WERI-Rb-1 (cell line): Measurements from ENCODE around the gene DRD4.
"Not testable (repeated sequence)": the region's sequence is repeated elsewhere in the genome, so short reads cannot be mapped to it uniquely, and the experiment has no call there.

Experiments used
- DNase-seq: peaks from one replicate; pipeline ENCODE4 v3.0.0-alpha.2; 2020
- H3K27ac ChIP-seq: fragments of 250-450 bp; sonication (Bioruptor Pico); 2 replicates; pipeline ENCODE4 v1.5.1; 2020; ENCODE audit warnings: mild to moderate bottlenecking, moderate library complexity
- H3K27me3 ChIP-seq: fragments of 250-450 bp; sonication (Bioruptor Pico); 2 replicates; pipeline ENCODE4 v1.5.1; 2021; ENCODE audit warnings: mild to moderate bottlenecking, low read depth, moderate library complexity; ENCODE audit not compliant: insufficient read depth, severe bottlenecking
- H3K36me3 ChIP-seq: fragments of 250-450 bp; sonication (Bioruptor Pico); 2 replicates; pipeline ENCODE4 v1.5.1; 2020; ENCODE audit warnings: mild to moderate bottlenecking, moderate library complexity
- H3K4me3 ChIP-seq: 2 replicates; pipeline ENCODE4 v1.5.1; 2011; ENCODE audit warnings: low read depth, mild to moderate bottlenecking, control low read depth, low read length
- H3K9me3 ChIP-seq: fragments of 250-450 bp; sonication (Bioruptor Pico); 2 replicates; pipeline ENCODE4 v1.5.1; 2021; ENCODE audit warnings: mild to moderate bottlenecking, moderate library complexity; ENCODE audit not compliant: severe bottlenecking
- TF ChIP-seq, protein P1 (sequence below): IDR thresholded peaks from 2 replicates; pipeline ENCODE4 v1.5.1; 2011; ENCODE audit warnings: low read depth, mild to moderate bottlenecking, control low read depth, inconsistent platforms, low read length

DRD4 gene

DNA sequence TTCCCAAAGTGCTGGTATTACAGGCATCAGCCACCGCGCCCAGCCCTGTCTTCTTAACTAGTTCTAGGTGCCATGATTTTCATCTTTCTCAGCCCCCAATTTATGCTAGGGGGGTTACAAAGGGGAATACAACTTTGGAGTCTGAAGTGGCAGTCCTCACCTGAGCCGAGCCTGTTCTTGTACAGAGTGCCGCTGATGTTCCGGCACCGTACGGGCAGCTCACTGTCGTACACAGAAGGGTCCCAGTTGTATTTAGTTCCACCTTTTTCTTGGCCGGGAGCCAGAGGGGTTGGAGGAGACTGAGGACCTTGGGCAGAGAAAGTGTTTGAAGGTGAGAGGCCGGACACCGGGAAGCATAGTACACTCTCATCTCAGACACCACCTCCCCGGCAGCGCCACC is 50.7 kb downstream of the DRD4 start:
- TF ChIP-seq, protein P1, sequence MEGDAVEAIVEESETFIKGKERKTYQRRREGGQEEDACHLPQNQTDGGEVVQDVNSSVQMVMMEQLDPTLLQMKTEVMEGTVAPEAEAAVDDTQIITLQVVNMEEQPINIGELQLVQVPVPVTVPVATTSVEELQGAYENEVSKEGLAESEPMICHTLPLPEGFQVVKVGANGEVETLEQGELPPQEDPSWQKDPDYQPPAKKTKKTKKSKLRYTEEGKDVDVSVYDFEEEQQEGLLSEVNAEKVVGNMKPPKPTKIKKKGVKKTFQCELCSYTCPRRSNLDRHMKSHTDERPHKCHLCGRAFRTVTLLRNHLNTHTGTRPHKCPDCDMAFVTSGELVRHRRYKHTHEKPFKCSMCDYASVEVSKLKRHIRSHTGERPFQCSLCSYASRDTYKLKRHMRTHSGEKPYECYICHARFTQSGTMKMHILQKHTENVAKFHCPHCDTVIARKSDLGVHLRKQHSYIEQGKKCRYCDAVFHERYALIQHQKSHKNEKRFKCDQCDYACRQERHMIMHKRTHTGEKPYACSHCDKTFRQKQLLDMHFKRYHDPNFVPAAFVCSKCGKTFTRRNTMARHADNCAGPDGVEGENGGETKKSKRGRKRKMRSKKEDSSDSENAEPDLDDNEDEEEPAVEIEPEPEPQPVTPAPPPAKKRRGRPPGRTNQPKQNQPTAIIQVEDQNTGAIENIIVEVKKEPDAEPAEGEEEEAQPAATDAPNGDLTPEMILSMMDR, result no peak
- Histone ChIP-seq H3K27me3 (no peaks in the 10 kb centered on the region), H3K36me3 (peaks cover 73% of the 10 kb centered on the region), H3K27ac (no peak overlapping the region), H3K9me3 (no peaks in the 10 kb centered on the region), H3K4me3 (no peak overlapping the region)
- no peak for DNase-seq

DNA sequence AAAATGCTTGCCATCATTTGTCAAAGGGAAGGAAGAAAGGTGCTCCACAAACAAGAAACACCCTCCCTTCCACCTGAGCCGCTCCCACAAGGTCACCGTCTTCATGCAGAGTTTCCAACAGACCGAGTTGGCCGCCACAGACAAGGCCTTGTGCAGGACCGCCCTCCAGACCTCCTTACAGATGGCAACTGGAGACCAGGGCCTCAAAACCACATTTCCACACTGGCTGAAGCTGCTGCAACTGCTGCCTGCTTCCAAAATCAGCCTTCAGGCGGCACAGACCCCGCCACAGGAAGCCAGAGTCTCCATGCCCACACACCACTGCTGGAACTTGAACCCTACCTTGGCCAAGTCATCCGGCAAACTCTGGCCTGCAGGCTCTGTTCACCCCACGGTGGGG is 51.6 kb downstream of the DRD4 start:
- TF ChIP-seq, protein P1, result no peak
- H3K27ac ChIP-seq, result no peak overlapping the region
- no peaks in the 10 kb centered on the region for H3K27me3 ChIP-seq
- H3K9me3 ChIP-seq, result no peaks in the 10 kb centered on the region
- no peak overlapping the region for H3K4me3 ChIP-seq
- H3K36me3 ChIP-seq, result peaks cover 64% of the 10 kb centered on the region
- DNase-seq, result no peak

DNA sequence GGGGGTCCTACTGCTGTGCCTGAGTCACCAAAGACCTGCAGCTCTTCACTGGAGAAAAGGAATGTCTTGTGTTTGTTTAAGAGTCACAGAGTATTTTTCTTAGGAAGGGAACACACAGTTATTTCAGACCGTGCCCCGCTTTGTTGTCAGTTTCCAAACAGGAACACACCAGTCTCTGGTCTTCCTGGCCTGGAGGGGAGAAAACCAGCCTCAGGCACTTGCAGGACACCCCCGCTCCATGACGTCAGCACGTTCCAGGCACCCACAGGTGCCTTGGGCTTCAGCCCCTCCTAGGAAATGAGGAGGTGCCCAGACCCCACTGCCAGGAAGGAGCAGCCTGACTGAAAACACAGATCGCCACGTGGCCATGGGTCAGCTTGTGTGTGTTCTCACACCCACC is 52.6 kb downstream of the DRD4 start:
- H3K27me3 ChIP-seq, result no peaks in the 10 kb centered on the region
- H3K36me3 ChIP-seq, result peaks cover 57% of the 10 kb centered on the region
- H3K9me3 ChIP-seq, result no peaks in the 10 kb centered on the region
- TF ChIP-seq, protein P1, result no peak
- DNase-seq, result no peak
- H3K4me3 ChIP-seq, result no peak overlapping the region
- H3K27ac ChIP-seq, result no peak overlapping the region

DNA sequence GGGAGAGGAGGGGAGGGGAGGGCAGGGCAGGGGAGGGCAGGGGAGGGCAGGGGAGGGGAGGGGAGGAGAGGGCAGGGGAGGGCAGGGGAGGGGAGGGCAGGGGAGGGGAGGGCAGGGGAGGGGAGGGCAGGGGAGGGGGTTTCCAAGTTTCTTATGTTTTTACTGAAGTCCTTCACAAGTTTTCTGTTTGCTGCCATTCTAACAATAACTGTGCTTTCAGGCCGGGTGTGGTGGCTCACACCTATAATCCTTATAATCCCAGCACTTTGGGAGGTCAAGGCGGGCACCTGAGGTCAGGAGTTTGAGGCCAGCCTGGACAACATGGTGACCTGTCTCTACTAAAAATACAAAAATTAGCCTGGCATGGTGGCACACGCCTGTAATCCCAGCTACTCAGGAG is 53.2 kb downstream of the DRD4 start:
- H3K27me3 ChIP-seq, H3K27ac ChIP-seq, DNase-seq, H3K9me3 ChIP-seq, H3K4me3 ChIP-seq: not testable (repeated sequence)
- peaks cover 52% of the 10 kb centered on the region for H3K36me3 ChIP-seq
